GM13977 (cell line): ENCODE results near the gene IL34.

Source experiments
- DNase-seq: peaks from one replicate; pipeline ENCODE4 v3.0.0; 2012; ENCODE audit warnings: low spot score
- in situ Hi-C: fragments of 300-500 bp; cut with MboI; formaldehyde crosslinking; loops from one replicate; pipeline ENCODE4 v1.12.0; 2022; ENCODE audit warnings: low sequenced_read_pairs, low pct_unique_long_range_greater_than_20kb, mixed read lengths, inconsistent platforms; ENCODE audit not compliant: unreplicated experiment
- TF ChIP-seq, protein P1 (sequence below): IDR thresholded peaks from 2 replicates; pipeline ENCODE4 v1.5.1; 2012; ENCODE audit warnings: mild to moderate bottlenecking, control low read depth; ENCODE audit not compliant: insufficient read depth; ENCODE audit errors: extremely low read depth, missing control alignments

Gene IL34

DNA sequence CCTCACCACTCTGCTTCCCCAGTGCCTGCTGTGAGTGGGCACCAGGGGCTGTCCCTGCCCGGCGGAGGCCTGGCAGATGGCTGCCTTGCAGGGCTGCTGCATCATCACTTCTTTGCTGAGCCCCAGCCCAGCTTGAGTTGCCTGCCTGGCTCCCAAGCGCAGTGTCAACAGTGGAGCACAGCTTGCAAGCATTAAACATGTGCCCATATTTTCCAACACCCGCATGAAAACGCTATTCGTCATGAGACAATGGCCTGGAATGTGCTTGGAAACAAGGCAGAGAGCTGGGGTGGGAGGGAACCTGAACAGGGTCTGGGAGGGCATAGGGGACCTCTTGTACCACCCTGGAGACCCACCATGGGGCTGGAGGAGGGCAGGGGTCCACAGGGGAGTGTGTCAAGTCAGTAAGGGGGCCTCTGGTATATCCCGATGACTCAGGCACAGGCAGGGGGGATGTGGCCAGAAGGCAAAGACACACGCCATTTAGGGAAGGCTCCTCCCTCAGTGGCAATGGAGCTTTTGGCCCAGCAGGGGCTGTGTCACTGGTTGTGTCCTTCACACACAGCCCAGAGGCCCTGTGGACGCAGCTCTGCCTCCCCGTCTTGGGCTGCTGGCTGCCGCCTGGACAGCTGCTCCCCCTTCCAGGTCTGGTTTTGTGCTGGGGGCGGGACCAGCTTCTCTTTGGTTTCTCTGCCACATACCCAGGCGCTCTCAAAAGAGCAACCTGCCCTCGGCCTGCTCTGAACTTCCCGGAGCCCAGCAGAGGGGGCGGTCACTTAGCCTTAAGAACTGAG lies 56.9 kb downstream of the IL34 start:
- DNase-seq = no peak
- in situ Hi-C loops = no loop called here
- TF ChIP-seq, protein P1, sequence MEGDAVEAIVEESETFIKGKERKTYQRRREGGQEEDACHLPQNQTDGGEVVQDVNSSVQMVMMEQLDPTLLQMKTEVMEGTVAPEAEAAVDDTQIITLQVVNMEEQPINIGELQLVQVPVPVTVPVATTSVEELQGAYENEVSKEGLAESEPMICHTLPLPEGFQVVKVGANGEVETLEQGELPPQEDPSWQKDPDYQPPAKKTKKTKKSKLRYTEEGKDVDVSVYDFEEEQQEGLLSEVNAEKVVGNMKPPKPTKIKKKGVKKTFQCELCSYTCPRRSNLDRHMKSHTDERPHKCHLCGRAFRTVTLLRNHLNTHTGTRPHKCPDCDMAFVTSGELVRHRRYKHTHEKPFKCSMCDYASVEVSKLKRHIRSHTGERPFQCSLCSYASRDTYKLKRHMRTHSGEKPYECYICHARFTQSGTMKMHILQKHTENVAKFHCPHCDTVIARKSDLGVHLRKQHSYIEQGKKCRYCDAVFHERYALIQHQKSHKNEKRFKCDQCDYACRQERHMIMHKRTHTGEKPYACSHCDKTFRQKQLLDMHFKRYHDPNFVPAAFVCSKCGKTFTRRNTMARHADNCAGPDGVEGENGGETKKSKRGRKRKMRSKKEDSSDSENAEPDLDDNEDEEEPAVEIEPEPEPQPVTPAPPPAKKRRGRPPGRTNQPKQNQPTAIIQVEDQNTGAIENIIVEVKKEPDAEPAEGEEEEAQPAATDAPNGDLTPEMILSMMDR = no peak

DNA sequence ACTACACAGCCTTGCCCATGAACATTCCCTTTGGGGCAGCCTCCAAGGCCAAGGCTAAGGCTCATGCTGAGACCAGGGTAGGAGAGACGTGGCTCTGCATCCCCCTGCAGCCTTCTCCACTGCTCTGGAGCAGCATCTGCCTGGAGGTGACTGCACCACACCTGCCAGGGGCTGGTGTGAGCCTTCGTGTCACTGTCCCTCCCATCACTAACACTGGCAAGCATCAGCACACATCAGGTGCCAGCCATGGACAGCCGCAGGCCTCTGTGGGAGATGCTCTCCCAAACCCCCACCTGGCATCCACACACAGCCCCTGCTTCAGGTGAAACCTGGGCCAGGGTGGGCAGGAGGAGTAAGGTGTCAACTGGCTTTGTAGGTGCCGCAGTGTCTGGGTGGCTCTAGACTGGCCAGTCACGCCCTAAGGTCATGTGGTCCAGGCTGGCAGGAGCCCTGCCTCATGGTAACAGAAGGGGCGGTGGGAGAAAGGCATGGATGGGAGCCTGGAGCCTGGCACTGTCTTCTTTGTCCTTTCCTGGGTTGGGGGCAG lies 57.5 kb downstream of the IL34 start:
- in situ Hi-C loops = no loop called here
- TF ChIP-seq, protein P1 = no peak
- no peak for DNase-seq

DNA sequence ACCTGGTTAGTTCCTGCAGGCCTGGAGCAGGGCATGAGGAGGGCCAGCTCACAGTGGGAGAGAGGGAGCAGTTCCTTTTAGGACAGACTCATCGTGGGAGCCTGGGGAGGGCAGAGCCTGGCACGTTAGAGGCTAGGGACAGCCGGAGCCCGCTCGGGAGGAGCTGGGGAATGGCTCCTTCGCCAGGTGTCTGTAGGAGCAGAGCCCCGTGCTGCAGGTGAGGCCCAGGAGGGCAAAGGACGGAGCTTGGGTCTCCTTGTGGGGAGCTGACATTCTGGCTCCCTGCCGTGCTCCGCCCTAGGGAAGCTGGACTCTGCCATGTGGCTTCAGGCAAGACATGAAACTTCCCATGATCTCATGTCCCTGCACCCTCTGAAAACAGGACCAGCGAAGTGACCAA lies 58.2 kb downstream of the IL34 start:
- in situ Hi-C loops = no loop called here
- no peak for DNase-seq
- TF ChIP-seq, protein P1 = no peak

DNA sequence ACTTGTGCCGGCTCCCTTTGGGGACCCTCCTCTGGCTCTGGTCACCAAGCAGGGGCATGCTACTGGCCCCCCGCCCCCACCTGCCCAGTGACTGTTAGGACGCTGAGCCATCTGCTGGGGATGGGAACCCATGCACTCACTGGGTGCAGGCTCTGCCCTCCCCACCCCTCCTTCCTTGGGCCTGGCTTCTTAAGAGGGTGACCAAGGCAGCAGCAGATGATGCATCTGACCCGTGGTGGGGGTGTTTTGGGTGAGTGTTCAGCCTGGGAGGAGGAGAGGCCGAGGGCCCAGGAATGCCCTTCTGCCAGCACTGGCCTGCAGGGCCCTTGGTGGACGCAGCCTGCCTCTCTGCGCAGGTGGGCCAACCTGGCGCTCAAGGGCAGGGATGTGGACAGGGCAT lies 58.7 kb downstream of the IL34 start:
- in situ Hi-C loops = no loop called here
- TF ChIP-seq, protein P1 = no peak
- DNase-seq = no peak

DNA sequence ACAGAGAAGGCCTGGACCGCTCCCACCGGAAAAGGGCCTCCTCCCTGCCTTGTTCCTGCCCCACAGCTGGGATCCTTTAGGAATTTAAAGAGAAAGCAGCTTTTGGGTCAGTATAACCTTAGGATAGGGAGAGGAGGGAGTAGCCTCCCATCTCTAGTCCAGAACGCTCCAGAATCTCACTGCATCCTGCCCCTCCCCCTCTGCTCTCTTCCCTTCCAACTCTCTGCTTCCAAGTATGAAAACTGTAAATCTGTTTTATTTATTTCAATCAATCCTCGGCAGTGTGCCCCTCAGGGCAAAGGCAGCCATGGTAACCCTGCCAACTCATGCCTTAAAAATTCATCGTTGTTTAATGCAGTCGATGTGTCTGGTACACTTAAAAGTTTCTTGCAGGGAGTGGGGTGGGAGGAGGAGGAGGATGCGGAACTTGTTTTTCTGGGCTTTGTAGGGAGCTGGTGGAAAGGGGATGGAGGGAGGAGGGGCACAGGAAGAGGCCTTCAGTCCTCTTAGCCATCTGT lies 60.6 kb downstream of the IL34 start:
- in situ Hi-C loops = no loop called here
- DNase-seq = no peak
- TF ChIP-seq, protein P1 = no peak

DNA sequence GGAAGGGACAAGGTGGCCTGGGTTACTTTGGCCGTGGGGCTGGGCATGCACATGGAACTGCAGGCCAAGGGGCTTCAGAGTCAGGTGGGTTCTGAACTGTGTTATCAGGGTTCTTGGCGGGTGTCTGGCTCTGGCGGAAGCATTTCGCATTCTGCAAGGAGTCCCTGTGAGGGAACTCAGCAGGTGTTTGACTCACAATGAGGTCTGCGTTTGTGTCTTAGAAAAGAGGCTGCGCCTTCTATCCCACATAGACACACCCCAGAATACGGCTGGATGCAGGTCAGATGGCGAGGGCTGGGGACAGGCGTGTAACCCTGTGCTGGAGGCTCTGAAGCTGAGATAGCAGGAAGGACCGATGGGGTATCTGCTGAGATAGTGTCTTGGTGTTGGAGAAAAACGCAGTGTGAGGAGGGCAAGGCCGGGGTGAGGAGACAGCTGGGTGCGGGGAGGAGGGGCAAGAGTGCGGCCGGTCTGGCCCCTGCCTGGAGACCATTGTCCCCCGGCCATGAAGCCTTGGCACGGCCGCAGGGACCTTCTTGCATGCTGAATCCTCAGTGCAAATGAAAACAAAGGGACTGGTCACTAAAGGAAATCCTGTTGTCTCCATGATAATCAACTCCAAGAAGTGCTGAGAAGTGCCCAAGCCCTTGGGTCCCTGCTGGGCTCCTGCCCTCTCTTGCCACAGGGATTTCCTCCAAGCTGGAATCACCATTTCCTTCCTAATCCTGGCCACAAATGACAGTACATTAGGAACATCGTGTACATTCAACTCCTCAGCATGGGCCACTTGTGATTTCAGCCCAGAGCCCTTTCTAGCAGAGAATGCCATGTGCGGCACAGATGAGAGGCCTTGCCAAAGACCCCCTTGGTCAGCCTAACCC lies 62.2 kb downstream of the IL34 start:
- in situ Hi-C loops = no loop called here
- TF ChIP-seq, protein P1 = no peak
- no peak for DNase-seq
